HCT116 (cell line): ENCODE data around the gene YWHAH. TPM values are rescaled to one million over a fixed set of nuclear protein-coding genes. Genes with fewer than 3 reads are reported as not detected.

Experiments
- ATAC-seq: fragments of 200-7000 bp; cut with Tn5 transposase; 2 replicates; pipeline ENCODE4 v1.9.1; 2020; ENCODE audit warnings: mild to moderate bottlenecking, moderate library complexity
- BruUV-seq: library from RNA; stranded (reverse); fragments of 400-500 nt; replicated peaks from 2 replicates; lab custom pipeline; 2021; lab: Mats Ljungman, UMichigan
- CTCF ChIA-PET: fragments of 300-600 bp; sonication (Branson Sonifier 250); formaldehyde crosslinking; loops from one replicate; lab custom pipeline; 2021; ENCODE audit warnings: antibody characterized with exemption; lab: Charles Lee
- POLR2A ChIA-PET: fragments of 300-600, 350-600 bp; sonication (Branson Sonifier 250); formaldehyde crosslinking; loops from one replicate; lab custom pipeline; 2021; ENCODE audit warnings: antibody characterized with exemption; lab: Charles Lee
- RAD21 ChIA-PET, 2 experiments: fragments of 300-600 bp; sonication (Branson Sonifier 250); formaldehyde crosslinking; loops; one replicate each; lab custom pipeline; 2023; ENCODE audit warnings: low total read pairs in 2 of 2; ENCODE audit not compliant: uncharacterized antibody in 2 of 2, unreplicated experiment in 2 of 2, low non-redundant PET in 1 of 2; lab: Charles Lee
- DNase-seq: peaks from one replicate; pipeline ENCODE4 v3.0.0-alpha.2; 2010; ENCODE audit warnings: low read depth, low spot score
- H2AFZ ChIP-seq: fragments of 200-600 bp; shearing (Covaris generic), sonication (generic); 2 replicates; pipeline ENCODE4 v1.6.1; 2017; ENCODE audit warnings: low read depth, mixed run types, mixed read lengths, antibody characterized with exemption, low read length; ENCODE audit not compliant: poor library complexity, severe bottlenecking
- H3K27ac ChIP-seq: 2 replicates; pipeline ENCODE4 v1.5.1; 2012; ENCODE audit warnings: low read depth, low read length
- H3K27me3 ChIP-seq: fragments of 200-600 bp; sonication (generic); 2 replicates; pipeline ENCODE4 v1.6.1; 2016; ENCODE audit warnings: mixed run types, low read length, mixed read lengths; ENCODE audit not compliant: insufficient read depth
- H3K36me3 ChIP-seq, 2 experiments: fragments of 200-500 bp in 1 of 2; fragments of 200-600 bp in 1 of 2; sonication (Bioruptor generic) in 1 of 2; sonication (generic) in 1 of 2; 2 replicates each; pipeline versions ENCODE4 v1.5.1 to v1.6.1; 2014 to 2016; ENCODE audit warnings: low read length in 2 of 2, inconsistent platforms in 1 of 2, mixed read lengths in 1 of 2, mixed run types in 1 of 2; ENCODE audit not compliant: insufficient read depth in 2 of 2, control insufficient read depth in 1 of 2
- H3K4me1 ChIP-seq, 2 experiments: fragments of 200-600 bp in 1 of 2; sonication (generic) in 1 of 2; 2 replicates each; pipeline versions ENCODE4 v1.5.1 to v1.6.1; 2012 to 2017; ENCODE audit warnings: low read length in 2 of 2, inconsistent platforms in 1 of 2, mild to moderate bottlenecking in 1 of 2, mixed read lengths in 1 of 2, mixed run types in 1 of 2, moderate library complexity in 1 of 2; ENCODE audit not compliant: insufficient read depth in 2 of 2, control insufficient read depth in 1 of 2
- H3K4me2 ChIP-seq: fragments of 200-600 bp; sonication (generic); 2 replicates; pipeline ENCODE4 v1.6.1; 2017; ENCODE audit warnings: mixed run types, low read length, mixed read lengths
- H3K4me3 ChIP-seq, 2 experiments: fragments of 200-600 bp in 1 of 2; sonication (generic) in 1 of 2; replicated peaks in 1 of 2; 2 replicates each; pipeline ENCODE4 v1.5.1; 2011 to 2016; ENCODE audit warnings: low read length in 2 of 2, control low read depth in 1 of 2, low read depth in 1 of 2, mild to moderate bottlenecking in 1 of 2, mixed read lengths in 1 of 2, mixed run types in 1 of 2
- H3K79me2 ChIP-seq: fragments of 200-600 bp; sonication (generic); 2 replicates; pipeline ENCODE4 v1.6.1; 2017; ENCODE audit warnings: mild to moderate bottlenecking, mixed run types, low read length, moderate library complexity, mixed read lengths; ENCODE audit not compliant: insufficient read depth
- H3K9ac ChIP-seq: fragments of 200-600 bp; sonication (generic); 2 replicates; pipeline ENCODE4 v1.6.1; 2016; ENCODE audit warnings: low read length, mixed read lengths
- H3K9me2 ChIP-seq: fragments of 200-600 bp; sonication (generic), shearing (Covaris generic); 2 replicates; pipeline ENCODE4 v1.6.1; 2017; ENCODE audit warnings: mixed run types, mild to moderate bottlenecking, moderate library complexity; ENCODE audit not compliant: insufficient read depth
- H3K9me3 ChIP-seq, 2 experiments: fragments of 200-500 bp in 1 of 2; fragments of 200-600 bp in 1 of 2; sonication (Bioruptor generic) in 1 of 2; sonication (generic) in 1 of 2; 2 replicates each; pipeline ENCODE4 v1.6.1; 2014 to 2017; ENCODE audit warnings: low read length in 2 of 2, mixed read lengths in 2 of 2, inconsistent platforms in 1 of 2, low read depth in 1 of 2, mild to moderate bottlenecking in 1 of 2, mixed run types in 1 of 2, moderate library complexity in 1 of 2; ENCODE audit not compliant: control insufficient read depth in 1 of 2, insufficient read depth in 1 of 2
- H4K20me1 ChIP-seq: fragments of 200-600 bp; sonication (generic), shearing (Covaris generic); 2 replicates; pipeline ENCODE4 v1.6.1; 2017; ENCODE audit warnings: mixed run types, mild to moderate bottlenecking, moderate library complexity; ENCODE audit not compliant: insufficient read depth
- ATF3 ChIP-seq: IDR thresholded peaks from 2 replicates; pipeline ENCODE4 v1.6.1; 2012
- CBX3 ChIP-seq: IDR thresholded peaks from 2 replicates; pipeline ENCODE4 v1.6.1; 2012; ENCODE audit warnings: low read depth
- EGR1 ChIP-seq: IDR thresholded peaks from 2 replicates; pipeline ENCODE4 v1.6.1; 2012; ENCODE audit warnings: low read depth
- EZH2 ChIP-seq: fragments of 200-600 bp; sonication (generic); IDR thresholded peaks from 2 replicates; pipeline ENCODE4 v1.6.1; 2017; ENCODE audit warnings: antibody characterized with exemption, mixed run types
- EZH2phosphoT487 ChIP-seq: fragments of 200-600 bp; IDR thresholded peaks from 2 replicates; pipeline ENCODE4 v1.6.1; 2018; ENCODE audit warnings: antibody characterized with exemption, borderline replicate concordance
- JUND ChIP-seq: IDR thresholded peaks from 2 replicates; pipeline ENCODE4 v1.6.1; 2012
- MAX ChIP-seq: IDR thresholded peaks from 2 replicates; pipeline ENCODE4 v1.6.1; 2012
- POLR2A ChIP-seq: IDR thresholded peaks from 2 replicates; pipeline ENCODE4 v1.7.0; 2011; ENCODE audit warnings: borderline replicate concordance; ENCODE audit not compliant: insufficient read depth, insufficient read length; ENCODE audit errors: extremely low read depth
- RAD21 ChIP-seq: IDR thresholded peaks from 2 replicates; pipeline ENCODE4 v1.6.1; 2012; ENCODE audit warnings: low read depth, mild to moderate bottlenecking
- REST ChIP-seq: IDR thresholded peaks from 2 replicates; pipeline ENCODE4 v1.6.1; 2012; ENCODE audit warnings: low read depth
- SP1 ChIP-seq: IDR thresholded peaks from 2 replicates; pipeline ENCODE4 v1.6.1; 2012; ENCODE audit warnings: low read depth
- YY1 ChIP-seq: IDR thresholded peaks from 2 replicates; pipeline ENCODE4 v1.6.1; 2011; ENCODE audit warnings: low read length, low read depth, moderate library complexity, mild to moderate bottlenecking; ENCODE audit not compliant: insufficient replicate concordance; ENCODE audit errors: extremely low read depth
- ZBTB33 ChIP-seq: IDR thresholded peaks from 2 replicates; pipeline ENCODE4 v1.6.1; 2011; ENCODE audit warnings: mild to moderate bottlenecking, low read length, moderate library complexity; ENCODE audit not compliant: insufficient replicate concordance; ENCODE audit errors: extremely low read depth
- ZNF274 ChIP-seq: fragments of 200-500 bp; sonication (Bioruptor generic); IDR thresholded peaks from 2 replicates; pipeline ENCODE4 v1.6.1; 2014; ENCODE audit warnings: mild to moderate bottlenecking, low read depth, low read length, inconsistent platforms
- intact Hi-C: fragments of 100-400 bp; cut with micrococcal nuclease; formaldehyde crosslinking; loops from 2 replicates; pipeline ENCODE4 v1.10.0; 2022
- total RNA-seq: library from RNA; stranded (reverse); gene quantifications from one replicate; pipeline ENCODE4 v1.2.1, GENCODE V29; 2021; ENCODE audit not compliant: unreplicated experiment

Gene YWHAH
- total RNA-seq, 1 experiment from 2014 or later, result 140 TPM

GRCh38 chr22:31940506-31940905 is 3.8 kb upstream of the YWHAH start:
- ChIA-PET POLR2A (interaction anchor here (0.9 kb wide), 1 partner anchor 11 kb away, joined by 3 read pairs; no protein-coding TSS in a partner anchor), CTCF (no interaction called here), RAD21 (no interaction called here)
- TF ChIP-seq EZH2 (no peak), ATF3 (no peak), MAX (no peak), SP1 (no peak), EGR1 (no peak), ZNF274 (no peak), REST (no peak), RAD21 (no peak), JUND (no peak), POLR2A (no peak), ZBTB33 (no peak), YY1 (no peak), EZH2phosphoT487 (no peak), CBX3 (no peak)
- Histone ChIP-seq H3K4me3 (no peak overlapping the region), H3K79me2 (peaks cover 11% of the 10 kb centered on the region), H3K9ac (no peak overlapping the region), H4K20me1 (no peaks in the 10 kb centered on the region), H3K4me1 (peaks cover 8 to 13% of the 10 kb centered on the region in 2 experiments), H3K27me3 (no peaks in the 10 kb centered on the region), H3K9me3 (no peaks in the 10 kb centered on the region), H3K36me3 (0 out of 4 replicates have a peak, but pooled peaks cover 0 to 1% of the 10 kb centered on the region in 2 experiments), H2AFZ (no peak overlapping the region), H3K4me2 (no peak overlapping the region), H3K9me2 (no peaks in the 10 kb centered on the region), H3K27ac (no peak overlapping the region)
- no TSS peak for BruUV-seq
- intact Hi-C loops, result loop anchor here (10.0 kb wide), 1 partner anchor 116 kb away; no protein-coding TSS in a partner anchor
- ATAC-seq, result no peak
- no peak for DNase-seq
